Mucosa of descending colon (tissue), 3 donors: ENCODE results near the gene ZBTB47. TPM values are rescaled to one million over a fixed set of nuclear protein-coding genes. Genes with fewer than 3 reads are reported as not detected.
A peak's percentile ranks its signal among the peaks of the same experiment; 100 is the strongest.

Experiments used
- ATAC-seq: fragments of 200-7000 bp; cut with Tn5 transposase; one replicate; pipeline ENCODE4 v1.9.1; 2020; ENCODE audit warnings: mild to moderate bottlenecking, moderate library complexity
- DNase-seq, 3 donors: peaks; one replicate each; pipeline ENCODE4 v3.0.0-alpha.2; 2020
- H3K36me3 ChIP-seq: fragments of 200-600 bp; one replicate; pipeline ENCODE4 v1.8.0; 2021; ENCODE audit warnings: low read depth, mild to moderate bottlenecking
- H3K4me1 ChIP-seq: fragments of 200-600 bp; one replicate; pipeline ENCODE4 v1.8.0; 2021; ENCODE audit warnings: low read depth, mild to moderate bottlenecking
- H3K4me3 ChIP-seq: fragments of 200-600 bp; one replicate; pipeline ENCODE4 v1.8.0; 2021; ENCODE audit warnings: mild to moderate bottlenecking
- H3K9me3 ChIP-seq: fragments of 200-600 bp; one replicate; pipeline ENCODE4 v1.8.0; 2021; ENCODE audit warnings: mild to moderate bottlenecking
- CTCF ChIP-seq: fragments of 200-600 bp; IDR thresholded peaks from one replicate; pipeline ENCODE4 v1.8.0; 2022; ENCODE audit warnings: antibody characterized with exemption, mild to moderate bottlenecking
- intact Hi-C, 2 donors: fragments of 100-400 bp; cut with DNase I in 1 of 2; cut with micrococcal nuclease in 1 of 2; formaldehyde crosslinking; loops; one replicate each; pipeline versions ENCODE4 v1.11.0 to v1.11.1; 2022; cut with DNase I, micrococcal nuclease
- total RNA-seq, 3 donors: library from RNA; stranded (reverse); fragmentation: NEBNext Ultra II Directional in 2 of 3; extraction: Animal tissue kit (Norgen Biotek cat#: 25700) in 2 of 3; gene quantifications; one replicate each; pipeline versions ENCODE4 v1.2.1 to v1.2.4, GENCODE V29; 2021 to 2023
- donor health status: DM: no; HTN: no; CAD: no; lungs with moderate emphysema.
- donor health status: DM: no; HTN: no; CAD: no.
- donor health status: DM: no; HTN: yes; CAD: no.

Gene ZBTB47
- total RNA-seq, 3 donors from 2014 or later = 3.1 to 45.5 (median 12.4) TPM

- peak in 1 of 3 donors; percentile 27 for DNase-seq
- intact Hi-C loops = no loop called here
- Histone ChIP-seq H3K4me1 (no peaks in the 10 kb centered on the region), H3K36me3 (no peaks in the 10 kb centered on the region), H3K9me3 (no peaks in the 10 kb centered on the region), H3K4me3 (no peak overlapping the region)
- TF ChIP-seq CTCF = no peak
- ATAC-seq = no peak
Measured at GRCh38 chr3:42688487-42689420, 35.3 kb downstream of the ZBTB47 start.

GRCh38 chr3:42689421-42690014 lies 36.0 kb downstream of the ZBTB47 start:
- Histone ChIP-seq H3K36me3 (no peaks in the 10 kb centered on the region), H3K9me3 (no peaks in the 10 kb centered on the region), H3K4me1 (no peaks in the 10 kb centered on the region), H3K4me3 (no peak overlapping the region)
- intact Hi-C loops = no loop called here
- peak in 1 of 3 donors; percentile 17 for DNase-seq
- ATAC-seq = no peak
- TF ChIP-seq CTCF = no peak

- ATAC-seq = no peak
- DNase-seq = peak in 1 of 3 donors; percentile 15
- Histone ChIP-seq H3K36me3 (no peaks in the 10 kb centered on the region), H3K9me3 (no peaks in the 10 kb centered on the region), H3K4me3 (no peak overlapping the region), H3K4me1 (no peaks in the 10 kb centered on the region)
- intact Hi-C loops = no loop called here
- no peak for TF ChIP-seq CTCF
Measured at GRCh38 chr3:42690191-42690590, 36.7 kb downstream of the ZBTB47 start.

- DNase-seq = no peak
- TF ChIP-seq CTCF = no peak
- intact Hi-C loops = no loop called here
- Histone ChIP-seq H3K36me3 (no peaks in the 10 kb centered on the region), H3K9me3 (no peaks in the 10 kb centered on the region), H3K4me3 (no peak overlapping the region), H3K4me1 (no peaks in the 10 kb centered on the region)
- no peak for ATAC-seq
Measured at GRCh38 chr3:42690766-42691680, 37.5 kb downstream of the ZBTB47 start.
